Measurements from ENCODE around the gene MAMDC4. TPM values are rescaled to one million over a fixed set of nuclear protein-coding genes. Genes with fewer than 3 reads are reported as not detected.

Gene MAMDC4
- polyA plus RNA-seq, 1 donor (not counting 4 experiments of a cell fraction or from before 2014, with no cell fraction given), result 0.49 TPM

- no peak overlapping the region for H3K27ac ChIP-seq (ENCODE audit: control insufficient read depth, insufficient read depth, low read length)
- no peaks in the 10 kb centered on the region for H4K20me1 ChIP-seq (ENCODE audit: control insufficient read depth, extremely low read depth, insufficient read depth, low read length)
- H3K9ac ChIP-seq (ENCODE audit: control insufficient read depth, extremely low read depth, insufficient read depth, low read length), result no peak overlapping the region
- peaks cover 68% of the 10 kb centered on the region for H3K79me2 ChIP-seq (ENCODE audit: control insufficient read depth, insufficient read depth, low read length)
- H3K9me1 ChIP-seq (ENCODE audit: control insufficient read depth, extremely low read depth, insufficient read depth, low read length), result no peaks in the 10 kb centered on the region
- no peak overlapping the region for H3K4me2 ChIP-seq (ENCODE audit: control insufficient read depth, extremely low read depth, insufficient read depth, low read depth, low read length)
- no peak for FAIRE-seq
- H3K36me3 ChIP-seq (ENCODE audit: control insufficient read depth in 2 of 2, extremely low read depth in 1 of 2, insufficient read depth in 2 of 2, low read length in 2 of 2), result peaks cover 16 to 20% of the 10 kb centered on the region in 2 experiments
- H3K9me3 ChIP-seq (ENCODE audit: control insufficient read depth, low read depth, low read length), result no peaks in the 10 kb centered on the region
- no peak overlapping the region for H3K4me3 ChIP-seq (ENCODE audit: control insufficient read depth in 2 of 3, extremely low read depth in 1 of 3, insufficient read depth in 2 of 3, low read depth in 1 of 3, low read length in 3 of 3)
- no peak overlapping the region for H2AFZ ChIP-seq (ENCODE audit: control insufficient read depth, low read length)
- dilution Hi-C loops (cut with MboI; ENCODE audit: extremely low pct_ligation_motif_present, low sequenced_read_pairs), result no loop called here
- no peak for TF ChIP-seq CTCF (optimal IDR thresholded peaks at IDR 0.05 in 1 of 3, IDR thresholded peaks at IDR 0.05 in 1 of 3, conservative IDR thresholded peaks at IDR 0.05 in 1 of 3; ENCODE audit: extremely low read depth in 1 of 3, insufficient read depth in 2 of 3, low read length in 3 of 3)
- no peak for TF ChIP-seq EZH2 (IDR thresholded peaks at IDR 0.05; ENCODE audit: low read length)
- DNase-seq (ENCODE audit: low read depth, low spot score), result no peak
- no peaks in the 10 kb centered on the region for H3K27me3 ChIP-seq (ENCODE audit: control insufficient read depth, extremely low read depth, insufficient read depth, low read length)
- H3K4me1 ChIP-seq (ENCODE audit: control insufficient read depth, extremely low read depth, insufficient read depth, low read length), result peaks cover 26% of the 10 kb centered on the region
Observed at GRCh38 chr9:136896027-136896426, 43.9 kb downstream of the MAMDC4 start.

DNA sequence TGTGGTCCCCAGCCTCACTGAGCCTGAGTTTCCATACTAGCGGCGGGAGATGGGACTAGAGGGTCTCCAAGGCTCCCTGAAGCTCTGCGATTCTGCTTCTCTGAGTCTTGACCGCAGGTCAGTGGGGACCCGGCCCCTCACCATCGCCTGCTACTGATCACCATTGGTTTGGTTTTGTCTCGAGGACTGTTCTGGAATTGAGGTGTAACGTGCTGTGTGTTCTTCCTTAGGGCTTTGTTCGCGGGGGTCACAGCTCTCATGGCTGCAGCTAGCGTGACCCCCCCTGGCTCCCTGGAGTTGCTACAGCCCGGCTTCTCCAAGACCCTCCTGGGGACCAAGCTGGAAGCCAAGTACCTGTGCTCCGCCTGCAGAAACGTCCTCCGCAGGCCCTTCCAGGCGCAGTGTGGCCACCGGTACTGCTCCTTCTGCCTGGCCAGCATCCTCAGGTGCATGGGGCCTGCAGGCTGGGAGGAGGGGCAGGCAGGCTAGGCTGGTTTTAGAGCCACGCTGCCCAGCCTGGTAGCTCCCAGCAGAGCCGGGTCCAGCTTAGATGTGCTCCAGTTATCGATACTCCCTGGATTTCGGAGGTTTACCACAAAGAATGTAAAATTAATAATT is 46.4 kb downstream of the MAMDC4 start:
- Histone ChIP-seq H3K9me1 (ENCODE audit: control insufficient read depth, extremely low read depth, insufficient read depth, low read length) (no peaks in the 10 kb centered on the region), H3K4me3 (ENCODE audit: control insufficient read depth in 2 of 3, extremely low read depth in 1 of 3, insufficient read depth in 2 of 3, low read depth in 1 of 3, low read length in 3 of 3) (no peak overlapping the region)

More for the DNA sequence above, 46.4 kb downstream of the MAMDC4 start:
- no peak for FAIRE-seq
- no peaks in the 10 kb centered on the region for H3K9me3 ChIP-seq (ENCODE audit: control insufficient read depth, low read depth, low read length)
- TF ChIP-seq CTCF (optimal IDR thresholded peaks at IDR 0.05 in 1 of 3, IDR thresholded peaks at IDR 0.05 in 1 of 3, conservative IDR thresholded peaks at IDR 0.05 in 1 of 3; ENCODE audit: extremely low read depth in 1 of 3, insufficient read depth in 2 of 3, low read length in 3 of 3) (no peak), EZH2 (IDR thresholded peaks at IDR 0.05; ENCODE audit: low read length) (no peak)
- no peaks in the 10 kb centered on the region for H4K20me1 ChIP-seq (ENCODE audit: control insufficient read depth, extremely low read depth, insufficient read depth, low read length)
- dilution Hi-C loops (cut with MboI; ENCODE audit: extremely low pct_ligation_motif_present, low sequenced_read_pairs), result no loop called here
- no peak overlapping the region for H3K27ac ChIP-seq (ENCODE audit: control insufficient read depth, insufficient read depth, low read length)
- no peak overlapping the region for H2AFZ ChIP-seq (ENCODE audit: control insufficient read depth, low read length)
- peaks cover 47% of the 10 kb centered on the region for H3K4me1 ChIP-seq (ENCODE audit: control insufficient read depth, extremely low read depth, insufficient read depth, low read length)
- H3K27me3 ChIP-seq (ENCODE audit: control insufficient read depth, extremely low read depth, insufficient read depth, low read length), result no peaks in the 10 kb centered on the region
- H3K9ac ChIP-seq (ENCODE audit: control insufficient read depth, extremely low read depth, insufficient read depth, low read length), result no peak overlapping the region
- H3K4me2 ChIP-seq (ENCODE audit: control insufficient read depth, extremely low read depth, insufficient read depth, low read depth, low read length), result no peak overlapping the region
- H3K36me3 ChIP-seq (ENCODE audit: control insufficient read depth in 2 of 2, extremely low read depth in 1 of 2, insufficient read depth in 2 of 2, low read length in 2 of 2), result peaks cover 14 to 24% of the 10 kb centered on the region in 2 experiments
- H3K79me2 ChIP-seq (ENCODE audit: control insufficient read depth, insufficient read depth, low read length), result peaks cover 47% of the 10 kb centered on the region
- DNase-seq (ENCODE audit: low read depth, low spot score), result no peak

Data from keratinocyte (primary cell).